ENCODE results near the gene LONRF2. TPM values are rescaled to one million over a fixed set of nuclear protein-coding genes. Genes with fewer than 3 reads are reported as not detected.

The LONRF2 gene
- total RNA-seq, 1 experiment from 2014 or later, result 1.1 TPM

DNA sequence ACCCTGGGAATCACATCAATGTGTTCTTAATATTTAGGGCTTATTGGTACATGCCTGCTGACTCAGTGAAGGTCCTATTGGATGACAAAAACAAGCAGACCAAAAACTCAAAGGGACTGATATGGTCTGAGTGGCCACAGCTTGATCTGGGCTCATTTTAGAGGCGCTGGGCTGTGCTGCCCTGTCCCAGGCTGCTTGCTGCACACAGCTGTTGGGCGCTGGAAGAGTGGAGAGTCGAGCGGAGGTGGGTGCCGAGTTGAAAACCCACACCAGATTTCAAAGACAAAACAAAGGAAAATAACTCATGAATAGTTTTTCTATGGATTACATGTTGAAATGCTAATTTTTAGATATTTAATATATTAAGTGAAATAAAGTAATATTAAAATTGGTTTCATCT lies 68.5 kb downstream of the LONRF2 start:
- Histone ChIP-seq H3K36me3 (ENCODE audit: low read depth, low read length) (no peaks in the 10 kb centered on the region), H2AFZ (ENCODE audit: low read length) (no peak overlapping the region), H4K20me1 (ENCODE audit: low read length) (no peaks in the 10 kb centered on the region), H3K4me3 (ENCODE audit: low read length) (no peak overlapping the region), H3K9me3 (ENCODE audit: low read length) (no peaks in the 10 kb centered on the region), H3K4me2 (ENCODE audit: low read length) (no peak overlapping the region), H3K79me2 (ENCODE audit: low read length) (no peaks in the 10 kb centered on the region), H3K9me2 (replicated peaks; ENCODE audit: low read length) (no peaks in the 10 kb centered on the region), H3K9ac (ENCODE audit: low read length) (no peak overlapping the region), H3F3A (ENCODE audit: low read length, unreplicated experiment) (no peaks in the 10 kb centered on the region), H3K27ac (ENCODE audit: low read length) (no peak overlapping the region), H3K27me3 (ENCODE audit: low read length) (no peaks in the 10 kb centered on the region), H3K4me1 (ENCODE audit: insufficient read depth, low read length) (no peaks in the 10 kb centered on the region)
- ChIA-PET POLR2A (ENCODE audit: unreplicated experiment) (interaction anchor here (0.7 kb wide), 1 partner anchor 10 kb away, joined by 5 read pairs; no protein-coding TSS in a partner anchor), CTCF (no interaction called here)
- DNase-seq (no peak), ATAC-seq (no peak)
- no TSS peak for BruUV-seq (replicated peaks)
- TF ChIP-seq EZH2 (IDR thresholded peaks at IDR 0.05; ENCODE audit: low read length, unreplicated experiment), result no peak
- no peak for TF ChIP-seq EZH2phosphoT487 (IDR thresholded peaks at IDR 0.05; ENCODE audit: borderline replicate concordance, low read length)
- TF ChIP-seq, protein P1, sequence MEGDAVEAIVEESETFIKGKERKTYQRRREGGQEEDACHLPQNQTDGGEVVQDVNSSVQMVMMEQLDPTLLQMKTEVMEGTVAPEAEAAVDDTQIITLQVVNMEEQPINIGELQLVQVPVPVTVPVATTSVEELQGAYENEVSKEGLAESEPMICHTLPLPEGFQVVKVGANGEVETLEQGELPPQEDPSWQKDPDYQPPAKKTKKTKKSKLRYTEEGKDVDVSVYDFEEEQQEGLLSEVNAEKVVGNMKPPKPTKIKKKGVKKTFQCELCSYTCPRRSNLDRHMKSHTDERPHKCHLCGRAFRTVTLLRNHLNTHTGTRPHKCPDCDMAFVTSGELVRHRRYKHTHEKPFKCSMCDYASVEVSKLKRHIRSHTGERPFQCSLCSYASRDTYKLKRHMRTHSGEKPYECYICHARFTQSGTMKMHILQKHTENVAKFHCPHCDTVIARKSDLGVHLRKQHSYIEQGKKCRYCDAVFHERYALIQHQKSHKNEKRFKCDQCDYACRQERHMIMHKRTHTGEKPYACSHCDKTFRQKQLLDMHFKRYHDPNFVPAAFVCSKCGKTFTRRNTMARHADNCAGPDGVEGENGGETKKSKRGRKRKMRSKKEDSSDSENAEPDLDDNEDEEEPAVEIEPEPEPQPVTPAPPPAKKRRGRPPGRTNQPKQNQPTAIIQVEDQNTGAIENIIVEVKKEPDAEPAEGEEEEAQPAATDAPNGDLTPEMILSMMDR (conservative IDR thresholded peaks at IDR 0.05; ENCODE audit: low read depth, low read length), result no peak
- intact Hi-C loops (cut with micrococcal nuclease), result no loop called here

DNA sequence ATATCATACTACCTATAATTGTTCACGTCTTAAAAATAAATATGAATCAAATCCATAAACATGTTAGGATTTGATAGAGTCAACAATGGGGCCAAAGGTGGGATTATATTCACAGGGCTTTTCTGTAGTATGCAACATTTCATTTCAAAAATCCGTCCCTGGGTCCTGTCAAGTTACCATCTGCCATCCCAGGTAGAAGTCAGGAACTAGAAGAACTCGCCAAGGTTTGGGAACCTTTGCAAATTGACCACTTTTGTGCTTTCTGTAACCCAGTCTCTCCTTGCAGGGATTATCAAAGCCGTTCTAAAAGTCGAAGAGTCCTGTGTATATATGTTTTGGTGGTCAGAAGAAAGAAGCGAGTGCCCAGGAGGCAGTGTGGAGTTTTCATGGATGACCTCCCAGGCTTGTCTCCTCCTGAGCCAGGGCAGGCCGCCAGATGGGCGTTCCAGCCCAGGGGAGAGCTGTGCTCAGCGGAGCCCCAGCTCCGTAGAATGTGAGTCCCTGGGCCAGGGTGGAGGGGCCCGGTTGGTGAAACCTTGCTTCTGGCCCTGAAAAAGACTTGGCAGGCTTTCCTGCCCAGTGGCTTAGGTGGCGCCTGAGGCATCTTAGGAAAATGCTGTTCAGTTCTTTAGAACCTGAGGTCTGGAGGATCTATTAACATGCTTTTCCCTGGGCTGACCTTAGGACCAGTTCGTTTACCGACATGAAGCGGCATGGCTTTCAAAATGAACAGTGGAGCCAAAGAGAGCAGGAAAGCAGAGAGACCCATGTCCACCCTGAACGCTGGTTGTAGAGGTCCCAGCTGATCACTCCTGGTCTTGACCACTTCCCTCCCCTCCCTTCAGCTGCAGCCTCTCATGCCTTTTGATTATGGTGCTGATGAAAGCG lies 69.2 kb downstream of the LONRF2 start:
- POLR2A ChIA-PET (ENCODE audit: unreplicated experiment), result interaction anchor here (0.7 kb wide), 1 partner anchor 9 kb away, joined by 5 read pairs; no protein-coding TSS in a partner anchor
- DNase-seq (no peak), ATAC-seq (no peak)
- H3K27ac ChIP-seq (ENCODE audit: low read length), result no peak overlapping the region
- H3K79me2 ChIP-seq (ENCODE audit: low read length), result no peaks in the 10 kb centered on the region
- H3K4me3 ChIP-seq (ENCODE audit: low read length), result no peak overlapping the region
- TF ChIP-seq, protein P1 (conservative IDR thresholded peaks at IDR 0.05; ENCODE audit: low read depth, low read length), result no peak
- no peak for TF ChIP-seq EZH2 (IDR thresholded peaks at IDR 0.05; ENCODE audit: low read length, unreplicated experiment)
- intact Hi-C loops (cut with micrococcal nuclease), result no loop called here
- no peaks in the 10 kb centered on the region for H4K20me1 ChIP-seq (ENCODE audit: low read length)
- no peak overlapping the region for H3K9ac ChIP-seq (ENCODE audit: low read length)
- BruUV-seq (replicated peaks), result no TSS peak
- CTCF ChIA-PET, result no interaction called here
- H3K27me3 ChIP-seq (ENCODE audit: low read length), result no peaks in the 10 kb centered on the region
- H3K4me2 ChIP-seq (ENCODE audit: low read length), result no peak overlapping the region
- no peaks in the 10 kb centered on the region for H3K4me1 ChIP-seq (ENCODE audit: insufficient read depth, low read length)
- H2AFZ ChIP-seq (ENCODE audit: low read length), result no peak overlapping the region
- no peaks in the 10 kb centered on the region for H3K9me3 ChIP-seq (ENCODE audit: low read length)
- no peaks in the 10 kb centered on the region for H3K36me3 ChIP-seq (ENCODE audit: low read depth, low read length)
- no peaks in the 10 kb centered on the region for H3F3A ChIP-seq (ENCODE audit: low read length, unreplicated experiment)
- H3K9me2 ChIP-seq (replicated peaks; ENCODE audit: low read length), result no peaks in the 10 kb centered on the region

DNA sequence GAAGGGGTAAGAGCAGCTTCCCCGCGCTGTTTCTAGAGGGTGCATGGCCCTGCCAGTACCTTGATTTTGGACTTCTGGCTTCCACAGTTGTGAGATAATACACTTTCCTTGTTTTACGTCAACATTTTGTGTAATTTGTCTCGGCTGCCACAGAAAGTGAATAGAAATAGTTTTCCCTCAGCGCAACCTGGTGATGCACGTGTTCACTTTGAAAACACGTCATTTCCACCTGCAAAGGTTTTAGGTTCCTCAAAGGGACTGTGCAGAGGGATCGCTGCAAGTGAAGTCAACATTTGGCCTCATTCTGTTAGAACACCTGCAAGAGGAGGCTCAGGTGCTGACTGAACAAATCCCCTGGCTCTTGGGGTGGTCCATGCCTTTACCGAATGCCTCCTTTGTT lies 71.7 kb downstream of the LONRF2 start:
- no peak for TF ChIP-seq EZH2 (IDR thresholded peaks at IDR 0.05; ENCODE audit: low read length, unreplicated experiment)
- no peak for TF ChIP-seq EZH2phosphoT487 (IDR thresholded peaks at IDR 0.05; ENCODE audit: borderline replicate concordance, low read length)
- TF ChIP-seq, protein P1 (conservative IDR thresholded peaks at IDR 0.05; ENCODE audit: low read depth, low read length), result no peak
- Histone ChIP-seq H4K20me1 (ENCODE audit: low read length) (no peaks in the 10 kb centered on the region), H3K27ac (ENCODE audit: low read length) (no peak overlapping the region), H3K9me2 (replicated peaks; ENCODE audit: low read length) (no peaks in the 10 kb centered on the region), H3K79me2 (ENCODE audit: low read length) (no peaks in the 10 kb centered on the region), H3K9ac (ENCODE audit: low read length) (no peak overlapping the region), H3K4me3 (ENCODE audit: low read length) (no peak overlapping the region), H3K4me2 (ENCODE audit: low read length) (no peak overlapping the region), H3K9me3 (ENCODE audit: low read length) (no peaks in the 10 kb centered on the region), H3F3A (ENCODE audit: low read length, unreplicated experiment) (no peaks in the 10 kb centered on the region), H3K36me3 (ENCODE audit: low read depth, low read length) (no peaks in the 10 kb centered on the region), H2AFZ (ENCODE audit: low read length) (no peak overlapping the region), H3K4me1 (ENCODE audit: insufficient read depth, low read length) (no peaks in the 10 kb centered on the region), H3K27me3 (ENCODE audit: low read length) (no peaks in the 10 kb centered on the region)
- ChIA-PET CTCF (no interaction called here), POLR2A (ENCODE audit: unreplicated experiment) (no interaction called here)
- intact Hi-C loops (cut with micrococcal nuclease), result no loop called here
- ATAC-seq, result no peak
- no peak for DNase-seq
- no TSS peak for BruUV-seq (replicated peaks)
